SK-N-SH (cell line): Measurements from ENCODE around the gene MALL. TPM values are rescaled to one million over a fixed set of nuclear protein-coding genes. Genes with fewer than 3 reads are reported as not detected.

Experiments
- CTCF ChIA-PET: fragments of 300-600, 350-600 bp; formaldehyde crosslinking; extraction: SDS; loops from one replicate; lab custom pipeline; 2021; lab: Yijun Ruan, JAX
- POLR2A ChIA-PET: fragments of 350-600 bp; sonication (Branson Sonifier 250); formaldehyde crosslinking; extraction: SDS; loops from one replicate; lab custom pipeline; 2020; ENCODE audit warnings: antibody characterized with exemption, inconsistent platforms; lab: Yijun Ruan, JAX
- DNase-seq: peaks from one replicate; pipeline ENCODE4 v3.0.0; 2012
- H2AFZ ChIP-seq: fragments of 200-600 bp; sonication (generic); 2 replicates; pipeline ENCODE4 v1.8.1; 2016; ENCODE audit warnings: antibody characterized with exemption, mild to moderate bottlenecking, low read depth
- H3F3A ChIP-seq: fragments of 200-600 bp; sonication (generic); replicated peaks from 2 replicates; pipeline ENCODE3; 2016; ENCODE audit warnings: antibody characterized with exemption, mild to moderate bottlenecking; ENCODE audit not compliant: insufficient read depth
- H3K27ac ChIP-seq, 2 experiments: fragments of 200-500 bp in 1 of 2; fragments of 200-600 bp in 1 of 2; sonication (Bioruptor generic) in 1 of 2; sonication (generic), shearing (Covaris generic) in 1 of 2; 2 replicates each; pipeline versions ENCODE4 v1.5.1 to v1.6.1; 2014 to 2016; ENCODE audit warnings: low read depth in 2 of 2, inconsistent platforms in 1 of 2, low read length in 1 of 2, mild to moderate bottlenecking in 1 of 2, mixed read lengths in 1 of 2
- H3K27me3 ChIP-seq: fragments of 200-600 bp; sonication (generic), shearing (Covaris generic); 2 replicates; pipeline ENCODE4 v1.6.1; 2016; ENCODE audit warnings: mixed run types; ENCODE audit not compliant: insufficient read depth
- H3K36me3 ChIP-seq, 2 experiments: fragments of 200-500 bp in 1 of 2; fragments of 200-600 bp in 1 of 2; sonication (Bioruptor generic) in 1 of 2; sonication (generic) in 1 of 2; replicated peaks in 1 of 2; 2 replicates each; pipeline versions ENCODE3 to v1.5.1; 2014 to 2016; ENCODE audit warnings: low read length in 1 of 2, mild to moderate bottlenecking in 1 of 2; ENCODE audit not compliant: insufficient read depth in 2 of 2, control insufficient read depth in 1 of 2
- H3K4me1 ChIP-seq, 2 experiments: fragments of 200-500 bp in 1 of 2; fragments of 200-600 bp in 1 of 2; sonication (Bioruptor generic) in 1 of 2; sonication (generic), shearing (Covaris generic) in 1 of 2; 2 replicates each; pipeline versions ENCODE4 v1.5.1 to v1.6.1; 2014 to 2016; ENCODE audit warnings: low read depth in 1 of 2, low read length in 1 of 2, mixed run types in 1 of 2; ENCODE audit not compliant: insufficient read depth in 2 of 2, control insufficient read depth in 1 of 2
- H3K4me2 ChIP-seq: fragments of 200-600 bp; sonication (generic), shearing (Covaris generic); 2 replicates; pipeline ENCODE4 v1.6.1; 2017; ENCODE audit warnings: mixed run types
- H3K4me3 ChIP-seq, 2 experiments: fragments of 200-500 bp in 1 of 2; fragments of 200-600 bp in 1 of 2; sonication (Bioruptor generic) in 1 of 2; sonication (generic), shearing (Covaris generic) in 1 of 2; 2 replicates each; pipeline versions ENCODE4 v1.5.1 to v1.8.1; 2014 to 2016; ENCODE audit warnings: low read depth in 2 of 2, inconsistent platforms in 1 of 2, low read length in 1 of 2, mild to moderate bottlenecking in 1 of 2, mixed read lengths in 1 of 2, moderate library complexity in 1 of 2
- H3K79me2 ChIP-seq: fragments of 200-600 bp; sonication (generic); 2 replicates; pipeline ENCODE4 v1.8.1; 2017; ENCODE audit warnings: mild to moderate bottlenecking; ENCODE audit not compliant: insufficient read depth
- H3K9ac ChIP-seq: fragments of 200-600 bp; sonication (generic); 2 replicates; pipeline ENCODE4 v1.6.1; 2017; ENCODE audit warnings: mixed run types
- H3K9me2 ChIP-seq: fragments of 200-600 bp; sonication (generic); 2 replicates; pipeline ENCODE4 v1.6.1; 2017; ENCODE audit warnings: mixed run types
- H3K9me3 ChIP-seq: fragments of 200-600 bp; sonication (generic); 2 replicates; pipeline ENCODE4 v1.6.1; 2017; ENCODE audit warnings: mixed run types, mild to moderate bottlenecking, moderate library complexity
- H4K20me1 ChIP-seq: fragments of 200-600 bp; sonication (generic); 2 replicates; pipeline ENCODE4 v1.6.1; 2017; ENCODE audit warnings: mild to moderate bottlenecking, mixed run types; ENCODE audit not compliant: insufficient read depth
- EP300 ChIP-seq, 2 experiments: IDR thresholded peaks; 2 replicates each; pipeline versions ENCODE4 v1.4.0 to v1.6.1; 2012; ENCODE audit warnings: borderline replicate concordance in 1 of 2, low read depth in 1 of 2, low read length in 1 of 2
- FOSL2 ChIP-seq: IDR thresholded peaks from 2 replicates; pipeline ENCODE4 v1.4.0; 2012; ENCODE audit warnings: low read depth, mild to moderate bottlenecking, moderate library complexity, borderline replicate concordance
- FOXJ3 ChIP-seq: sonication (generic); formaldehyde crosslinking; IDR thresholded peaks from 2 replicates; pipeline ENCODE4 v1.5.1; 2020; ENCODE audit warnings: mild to moderate bottlenecking, missing genetic modification reagents
- FOXM1 ChIP-seq: IDR thresholded peaks from 2 replicates; pipeline ENCODE4 v1.4.0; 2012; ENCODE audit warnings: low read depth, mild to moderate bottlenecking
- GABPA ChIP-seq: IDR thresholded peaks from 2 replicates; pipeline ENCODE4 v1.4.0; 2012; ENCODE audit warnings: low read depth, mild to moderate bottlenecking
- JUND ChIP-seq: IDR thresholded peaks from 2 replicates; pipeline ENCODE4 v1.4.0; 2012
- MEF2A ChIP-seq: IDR thresholded peaks from 2 replicates; pipeline ENCODE4 v1.4.0; 2012; ENCODE audit warnings: low read depth, borderline replicate concordance
- NFIC ChIP-seq: IDR thresholded peaks from 2 replicates; pipeline ENCODE4 v1.4.0; 2012; ENCODE audit warnings: borderline replicate concordance
- POLR2AphosphoS5 ChIP-seq: IDR thresholded peaks from 2 replicates; pipeline ENCODE4 v1.6.1; 2012; ENCODE audit warnings: low read depth, low read length
- RFX5 ChIP-seq: IDR thresholded peaks from 2 replicates; pipeline ENCODE4 v1.6.1; 2012; ENCODE audit warnings: mild to moderate bottlenecking, improper control_type of control experiment, low read length
- RXRA ChIP-seq: IDR thresholded peaks from 2 replicates; pipeline ENCODE4 v1.4.0; 2012; ENCODE audit warnings: low read depth, mild to moderate bottlenecking, borderline replicate concordance
- SIN3A ChIP-seq: IDR thresholded peaks from 2 replicates; pipeline ENCODE4 v1.6.1; 2012; ENCODE audit warnings: low read depth, mild to moderate bottlenecking, low read length, moderate library complexity, borderline replicate concordance
- TAF1 ChIP-seq: IDR thresholded peaks from 2 replicates; pipeline ENCODE4 v1.6.1; 2012; ENCODE audit warnings: low read depth, mild to moderate bottlenecking, low read length, moderate library complexity, borderline replicate concordance
- TCF12 ChIP-seq: IDR thresholded peaks from 2 replicates; pipeline ENCODE4 v1.4.0; 2012
- TEAD4 ChIP-seq: IDR thresholded peaks from 2 replicates; pipeline ENCODE4 v1.4.0; 2012; ENCODE audit warnings: mild to moderate bottlenecking, borderline replicate concordance; ENCODE audit not compliant: insufficient read depth
- YY1 ChIP-seq: IDR thresholded peaks from 2 replicates; pipeline ENCODE4 v1.4.0; 2012; ENCODE audit warnings: low read depth, mild to moderate bottlenecking
- WGBS: methylation state at CpG from one replicate; pipeline ENCODE4 v1.1.6; 2017; ENCODE audit warnings: low lambda C conversion rate; 5-methylcytosine and 5-hydroxymethylcytosine counted together
- polyA plus RNA-seq, 3 experiments: library from polyadenylated mRNA; depleted of rRNA; stranded (reverse); fragments of >200 nt; gene quantifications; 2 replicates each; pipeline ENCODE4 v1.2.3, GENCODE V29; 2012
- TF ChIP-seq, protein P1 (sequence below): IDR thresholded peaks from 2 replicates; pipeline ENCODE4 v1.4.0; 2012; ENCODE audit warnings: low read depth, borderline replicate concordance
- TF ChIP-seq, protein P2 (sequence below): fragments of 150-350 bp; IDR thresholded peaks from 2 replicates; pipeline ENCODE4 v1.6.1; 2016; ENCODE audit warnings: mild to moderate bottlenecking, low read depth, low read length
- TF ChIP-seq, protein P3 (sequence below): IDR thresholded peaks from 2 replicates; pipeline ENCODE4 v1.6.1; 2012; ENCODE audit warnings: mild to moderate bottlenecking, low read depth, low read length, moderate library complexity
- TF ChIP-seq, protein P4 (sequence below): IDR thresholded peaks from 2 replicates; pipeline ENCODE4; 2012
- TF ChIP-seq, protein P5 (sequence below): IDR thresholded peaks from 2 replicates; pipeline ENCODE4 v1.4.0; 2012; ENCODE audit warnings: low read depth
- TF ChIP-seq, protein P6 (sequence below): IDR thresholded peaks from 2 replicates; pipeline ENCODE4 v1.4.0; 2012; ENCODE audit warnings: low read depth, borderline replicate concordance

The MALL gene
- polyA plus RNA-seq, 1 of the 3 experiments (the other 2 are of a cell fraction): 5.2 TPM

DNA sequence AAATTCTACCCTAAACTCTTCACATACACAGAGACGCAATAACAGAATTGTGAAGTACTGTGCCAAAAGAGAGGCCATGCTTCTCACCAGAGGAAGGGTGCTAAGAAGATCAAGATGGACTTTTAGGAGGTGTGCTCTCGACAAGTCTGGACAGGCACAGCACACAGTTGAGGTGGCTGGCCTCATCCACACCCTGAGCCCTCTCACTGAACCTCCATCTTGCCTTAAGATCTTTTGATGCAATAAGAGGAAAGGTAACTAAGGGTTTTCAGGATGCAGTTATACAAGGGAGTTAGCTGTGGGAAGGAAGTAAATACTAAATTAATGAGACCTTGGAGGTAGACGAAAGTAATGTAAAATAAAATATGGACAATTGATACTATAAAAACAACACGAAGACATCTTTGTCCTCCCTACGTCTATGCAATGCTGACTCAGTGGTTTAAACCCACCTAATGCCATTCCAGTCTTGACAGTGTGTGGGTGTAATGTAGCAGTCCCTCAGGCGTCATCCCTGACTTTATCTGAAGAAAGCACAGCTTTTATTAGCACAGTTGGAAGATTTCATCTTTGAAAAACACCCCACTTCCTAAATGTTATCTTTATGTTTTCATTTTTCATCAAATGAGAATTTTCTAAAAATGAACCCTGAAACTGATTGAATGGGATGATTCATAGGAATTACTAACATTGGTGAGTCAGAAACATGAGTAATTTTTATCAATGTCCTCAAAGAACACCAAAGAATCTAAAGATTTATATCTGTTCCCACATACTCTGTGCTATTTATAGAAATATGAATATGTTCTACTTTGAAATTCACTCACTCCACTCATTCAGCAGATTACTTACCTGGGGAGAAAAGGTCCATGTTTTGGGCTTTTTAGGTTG lies 34.0 kb upstream of the MALL start:
- peak overlapping the region in 1 of 2 experiments; percentile 99; a peak in 3 of 4 replicates for H3K27ac ChIP-seq
- 38% methylated on average over 6 of the region's 6 CpGs for WGBS
- peak overlapping the region; percentile 50 for H3K9ac ChIP-seq
- peak overlapping the region; percentile 35; the same call in 1 of the 2 replicates for H3K4me2 ChIP-seq
- H3K27me3 ChIP-seq: no peaks in the 10 kb centered on the region
- ChIA-PET CTCF (interaction anchor here (1.0 kb wide), 1 partner anchor 7 kb away, joined by 4 read pairs; no protein-coding TSS in a partner anchor), POLR2A (no interaction called here)
- peaks cover 39% of the 10 kb centered on the region for H3F3A ChIP-seq
- H3K9me3 ChIP-seq: no peaks in the 10 kb centered on the region
- H3K4me1 ChIP-seq: peaks cover 0 to 8% of the 10 kb centered on the region in 2 experiments; a peak in 2 of 4 replicates
- TF ChIP-seq, protein P1, sequence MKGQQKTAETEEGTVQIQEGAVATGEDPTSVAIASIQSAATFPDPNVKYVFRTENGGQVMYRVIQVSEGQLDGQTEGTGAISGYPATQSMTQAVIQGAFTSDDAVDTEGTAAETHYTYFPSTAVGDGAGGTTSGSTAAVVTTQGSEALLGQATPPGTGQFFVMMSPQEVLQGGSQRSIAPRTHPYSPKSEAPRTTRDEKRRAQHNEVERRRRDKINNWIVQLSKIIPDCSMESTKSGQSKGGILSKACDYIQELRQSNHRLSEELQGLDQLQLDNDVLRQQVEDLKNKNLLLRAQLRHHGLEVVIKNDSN: no peak
- TF ChIP-seq RFX5 (no peak), RXRA (peak; percentile 82), NFIC (peak; percentile 71; the same call in 1 of the 2 replicates), JUND (peak; percentile 98), TCF12 (peak; percentile 90), FOXJ3 (CRISPR knock-in tag) (no peak), MEF2A (peak; percentile 99), FOSL2 (peak; percentile 99), TEAD4 (peak; percentile 88), GABPA (no peak), FOXM1 (peak; percentile 90), SIN3A (no peak), POLR2AphosphoS5 (peak; percentile 79; the same call in 1 of the 2 replicates), TAF1 (no peak), EP300 (IDR thresholded peaks at IDR 0.05; ENCODE audit: borderline replicate concordance in 1 of 2, low read depth in 1 of 2, low read length in 1 of 2) (peak in 1 of 2 experiments; percentile 97; a peak in 2 of 4 replicates), YY1 (peak; percentile 49; the same call in 1 of the 2 replicates)
- TF ChIP-seq, protein P2, sequence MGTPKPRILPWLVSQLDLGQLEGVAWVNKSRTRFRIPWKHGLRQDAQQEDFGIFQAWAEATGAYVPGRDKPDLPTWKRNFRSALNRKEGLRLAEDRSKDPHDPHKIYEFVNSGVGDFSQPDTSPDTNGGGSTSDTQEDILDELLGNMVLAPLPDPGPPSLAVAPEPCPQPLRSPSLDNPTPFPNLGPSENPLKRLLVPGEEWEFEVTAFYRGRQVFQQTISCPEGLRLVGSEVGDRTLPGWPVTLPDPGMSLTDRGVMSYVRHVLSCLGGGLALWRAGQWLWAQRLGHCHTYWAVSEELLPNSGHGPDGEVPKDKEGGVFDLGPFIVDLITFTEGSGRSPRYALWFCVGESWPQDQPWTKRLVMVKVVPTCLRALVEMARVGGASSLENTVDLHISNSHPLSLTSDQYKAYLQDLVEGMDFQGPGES: no peak
- TF ChIP-seq, protein P3, sequence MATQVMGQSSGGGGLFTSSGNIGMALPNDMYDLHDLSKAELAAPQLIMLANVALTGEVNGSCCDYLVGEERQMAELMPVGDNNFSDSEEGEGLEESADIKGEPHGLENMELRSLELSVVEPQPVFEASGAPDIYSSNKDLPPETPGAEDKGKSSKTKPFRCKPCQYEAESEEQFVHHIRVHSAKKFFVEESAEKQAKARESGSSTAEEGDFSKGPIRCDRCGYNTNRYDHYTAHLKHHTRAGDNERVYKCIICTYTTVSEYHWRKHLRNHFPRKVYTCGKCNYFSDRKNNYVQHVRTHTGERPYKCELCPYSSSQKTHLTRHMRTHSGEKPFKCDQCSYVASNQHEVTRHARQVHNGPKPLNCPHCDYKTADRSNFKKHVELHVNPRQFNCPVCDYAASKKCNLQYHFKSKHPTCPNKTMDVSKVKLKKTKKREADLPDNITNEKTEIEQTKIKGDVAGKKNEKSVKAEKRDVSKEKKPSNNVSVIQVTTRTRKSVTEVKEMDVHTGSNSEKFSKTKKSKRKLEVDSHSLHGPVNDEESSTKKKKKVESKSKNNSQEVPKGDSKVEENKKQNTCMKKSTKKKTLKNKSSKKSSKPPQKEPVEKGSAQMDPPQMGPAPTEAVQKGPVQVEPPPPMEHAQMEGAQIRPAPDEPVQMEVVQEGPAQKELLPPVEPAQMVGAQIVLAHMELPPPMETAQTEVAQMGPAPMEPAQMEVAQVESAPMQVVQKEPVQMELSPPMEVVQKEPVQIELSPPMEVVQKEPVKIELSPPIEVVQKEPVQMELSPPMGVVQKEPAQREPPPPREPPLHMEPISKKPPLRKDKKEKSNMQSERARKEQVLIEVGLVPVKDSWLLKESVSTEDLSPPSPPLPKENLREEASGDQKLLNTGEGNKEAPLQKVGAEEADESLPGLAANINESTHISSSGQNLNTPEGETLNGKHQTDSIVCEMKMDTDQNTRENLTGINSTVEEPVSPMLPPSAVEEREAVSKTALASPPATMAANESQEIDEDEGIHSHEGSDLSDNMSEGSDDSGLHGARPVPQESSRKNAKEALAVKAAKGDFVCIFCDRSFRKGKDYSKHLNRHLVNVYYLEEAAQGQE: no peak
- TF ChIP-seq, protein P4, sequence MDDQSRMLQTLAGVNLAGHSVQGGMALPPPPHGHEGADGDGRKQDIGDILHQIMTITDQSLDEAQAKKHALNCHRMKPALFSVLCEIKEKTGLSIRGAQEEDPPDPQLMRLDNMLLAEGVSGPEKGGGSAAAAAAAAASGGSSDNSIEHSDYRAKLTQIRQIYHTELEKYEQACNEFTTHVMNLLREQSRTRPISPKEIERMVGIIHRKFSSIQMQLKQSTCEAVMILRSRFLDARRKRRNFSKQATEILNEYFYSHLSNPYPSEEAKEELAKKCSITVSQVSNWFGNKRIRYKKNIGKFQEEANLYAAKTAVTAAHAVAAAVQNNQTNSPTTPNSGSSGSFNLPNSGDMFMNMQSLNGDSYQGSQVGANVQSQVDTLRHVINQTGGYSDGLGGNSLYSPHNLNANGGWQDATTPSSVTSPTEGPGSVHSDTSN: peak; percentile 83
- TF ChIP-seq, protein P5, sequence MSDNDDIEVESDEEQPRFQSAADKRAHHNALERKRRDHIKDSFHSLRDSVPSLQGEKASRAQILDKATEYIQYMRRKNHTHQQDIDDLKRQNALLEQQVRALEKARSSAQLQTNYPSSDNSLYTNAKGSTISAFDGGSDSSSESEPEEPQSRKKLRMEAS: peak; percentile 42; the same call in 1 of the 2 replicates
- TF ChIP-seq, protein P6, sequence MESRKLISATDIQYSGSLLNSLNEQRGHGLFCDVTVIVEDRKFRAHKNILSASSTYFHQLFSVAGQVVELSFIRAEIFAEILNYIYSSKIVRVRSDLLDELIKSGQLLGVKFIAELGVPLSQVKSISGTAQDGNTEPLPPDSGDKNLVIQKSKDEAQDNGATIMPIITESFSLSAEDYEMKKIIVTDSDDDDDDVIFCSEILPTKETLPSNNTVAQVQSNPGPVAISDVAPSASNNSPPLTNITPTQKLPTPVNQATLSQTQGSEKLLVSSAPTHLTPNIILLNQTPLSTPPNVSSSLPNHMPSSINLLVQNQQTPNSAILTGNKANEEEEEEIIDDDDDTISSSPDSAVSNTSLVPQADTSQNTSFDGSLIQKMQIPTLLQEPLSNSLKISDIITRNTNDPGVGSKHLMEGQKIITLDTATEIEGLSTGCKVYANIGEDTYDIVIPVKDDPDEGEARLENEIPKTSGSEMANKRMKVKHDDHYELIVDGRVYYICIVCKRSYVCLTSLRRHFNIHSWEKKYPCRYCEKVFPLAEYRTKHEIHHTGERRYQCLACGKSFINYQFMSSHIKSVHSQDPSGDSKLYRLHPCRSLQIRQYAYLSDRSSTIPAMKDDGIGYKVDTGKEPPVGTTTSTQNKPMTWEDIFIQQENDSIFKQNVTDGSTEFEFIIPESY: 0 out of 2 replicates have a peak, but pooled peaks have one; percentile 55
- H2AFZ ChIP-seq: peak overlapping the region; percentile 25; the same call in 1 of the 2 replicates
- no peaks in the 10 kb centered on the region for H4K20me1 ChIP-seq
- H3K4me3 ChIP-seq: no peak overlapping the region
- no peak for DNase-seq
- H3K36me3 ChIP-seq: peaks cover 0 to 10% of the 10 kb centered on the region in 2 experiments
- H3K9me2 ChIP-seq: no peaks in the 10 kb centered on the region
- H3K79me2 ChIP-seq: no peaks in the 10 kb centered on the region
